LNCaP clone FGC (cell line): Measurements from ENCODE around the gene CDH11.

ENCODE experiments used
- DNase-seq: peaks from one replicate; pipeline ENCODE4 v3.0.0-alpha.2; 2011; ENCODE audit warnings: low read depth
- H3K4me3 ChIP-seq: 2 replicates; pipeline ENCODE4 v1.5.1; 2011; ENCODE audit warnings: mild to moderate bottlenecking, low read depth, low read length, control low read depth
- TF ChIP-seq, protein P1 (sequence below): IDR thresholded peaks from 2 replicates; pipeline ENCODE4 v1.5.1; 2012; ENCODE audit warnings: mild to moderate bottlenecking; ENCODE audit not compliant: control insufficient read depth, insufficient read depth; ENCODE audit errors: extremely low read depth

Gene CDH11

DNA sequence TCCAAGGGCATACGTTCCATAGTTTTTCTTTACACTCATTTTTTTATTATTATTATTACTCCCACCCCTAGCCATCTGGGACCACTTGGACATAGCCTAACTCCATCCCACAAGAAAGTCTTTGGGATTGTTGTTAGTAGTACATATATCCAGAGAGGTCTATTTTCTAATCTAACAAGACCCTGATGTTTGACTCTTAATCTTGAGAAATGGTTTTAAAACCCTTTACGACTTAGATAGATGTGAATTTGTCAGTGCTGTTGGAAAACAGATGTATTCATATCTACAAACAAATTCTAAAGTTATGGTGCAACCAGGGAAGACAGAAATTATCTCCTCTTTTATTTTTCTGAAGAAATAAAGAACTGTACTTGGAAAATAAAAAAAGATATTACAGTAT lies 197.8 kb downstream of the CDH11 start:
- DNase-seq: no peak
- H3K4me3 ChIP-seq: no peak overlapping the region
- TF ChIP-seq, protein P1, sequence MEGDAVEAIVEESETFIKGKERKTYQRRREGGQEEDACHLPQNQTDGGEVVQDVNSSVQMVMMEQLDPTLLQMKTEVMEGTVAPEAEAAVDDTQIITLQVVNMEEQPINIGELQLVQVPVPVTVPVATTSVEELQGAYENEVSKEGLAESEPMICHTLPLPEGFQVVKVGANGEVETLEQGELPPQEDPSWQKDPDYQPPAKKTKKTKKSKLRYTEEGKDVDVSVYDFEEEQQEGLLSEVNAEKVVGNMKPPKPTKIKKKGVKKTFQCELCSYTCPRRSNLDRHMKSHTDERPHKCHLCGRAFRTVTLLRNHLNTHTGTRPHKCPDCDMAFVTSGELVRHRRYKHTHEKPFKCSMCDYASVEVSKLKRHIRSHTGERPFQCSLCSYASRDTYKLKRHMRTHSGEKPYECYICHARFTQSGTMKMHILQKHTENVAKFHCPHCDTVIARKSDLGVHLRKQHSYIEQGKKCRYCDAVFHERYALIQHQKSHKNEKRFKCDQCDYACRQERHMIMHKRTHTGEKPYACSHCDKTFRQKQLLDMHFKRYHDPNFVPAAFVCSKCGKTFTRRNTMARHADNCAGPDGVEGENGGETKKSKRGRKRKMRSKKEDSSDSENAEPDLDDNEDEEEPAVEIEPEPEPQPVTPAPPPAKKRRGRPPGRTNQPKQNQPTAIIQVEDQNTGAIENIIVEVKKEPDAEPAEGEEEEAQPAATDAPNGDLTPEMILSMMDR: no peak

DNA sequence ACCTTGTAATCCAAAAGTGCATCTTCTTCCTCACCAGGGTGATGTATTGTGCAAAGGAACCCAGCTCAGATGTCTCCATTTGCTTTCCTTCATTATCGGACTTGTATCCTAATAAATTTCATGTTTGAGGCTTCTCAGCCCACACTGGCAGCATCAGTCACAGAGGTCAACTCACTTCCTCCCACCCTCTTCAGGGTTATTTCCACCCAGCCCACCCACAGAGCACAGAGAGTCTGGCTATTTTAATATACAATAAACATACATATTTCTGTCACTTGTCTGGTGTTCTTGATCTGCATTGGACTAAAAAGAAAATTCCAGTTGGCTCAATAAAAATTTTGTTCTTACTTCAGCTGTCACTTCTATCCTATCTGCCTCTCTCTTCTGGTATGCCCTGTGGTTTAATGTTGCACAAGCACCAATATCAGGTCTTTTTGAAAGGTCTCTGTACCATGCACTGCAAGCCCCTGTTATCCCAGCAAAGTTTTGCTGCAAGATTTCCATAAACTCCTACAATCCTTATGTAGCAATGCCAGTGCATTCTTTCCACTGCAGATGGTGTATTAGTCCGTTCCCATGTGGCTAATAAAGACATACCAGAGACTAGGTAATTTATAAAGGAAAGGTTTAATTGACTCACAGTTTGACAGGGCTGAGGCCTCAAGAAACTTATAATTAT lies 201.8 kb downstream of the CDH11 start:
- TF ChIP-seq, protein P1: no peak
- no peak for DNase-seq
- no peak overlapping the region for H3K4me3 ChIP-seq

DNA sequence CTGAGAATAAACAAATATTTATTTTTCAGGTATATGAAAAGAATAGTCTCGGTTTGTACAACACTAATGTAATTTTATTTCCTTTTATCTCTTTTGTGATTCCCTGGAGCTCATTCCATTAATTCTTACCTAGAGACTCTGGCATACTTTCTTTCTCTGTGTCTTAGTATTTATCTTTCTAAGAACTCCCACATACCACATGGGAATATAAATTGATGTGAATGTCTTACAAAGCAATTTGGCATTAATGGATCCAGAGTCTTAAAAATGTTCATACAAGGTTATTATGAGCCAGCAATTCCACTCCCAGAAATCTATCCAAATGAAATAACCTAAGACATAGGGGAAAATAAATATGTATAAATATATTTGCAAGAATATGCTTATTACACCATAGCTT lies 202.7 kb downstream of the CDH11 start:
- no peak for DNase-seq
- TF ChIP-seq, protein P1: no peak
- no peak overlapping the region for H3K4me3 ChIP-seq

DNA sequence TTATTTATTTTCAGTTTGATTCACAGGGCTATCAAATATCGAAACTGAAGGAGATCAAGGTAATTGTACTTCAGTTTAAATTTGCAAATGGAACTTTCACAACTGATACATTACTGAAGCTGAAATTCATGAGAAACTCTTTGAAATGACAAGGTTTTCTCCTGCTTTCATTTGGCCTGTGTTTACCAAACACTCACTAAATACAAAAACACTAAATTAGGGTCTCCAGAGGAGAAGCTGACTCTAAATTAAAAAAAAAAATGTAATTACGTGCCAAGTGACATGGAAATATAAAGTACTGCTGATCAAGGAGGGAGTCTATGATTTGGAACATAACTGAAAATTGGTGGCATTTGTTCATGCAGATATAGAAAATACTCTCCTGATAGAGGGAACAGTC lies 205.8 kb downstream of the CDH11 start:
- H3K4me3 ChIP-seq: no peak overlapping the region
- DNase-seq: no peak
- TF ChIP-seq, protein P1: no peak

DNA sequence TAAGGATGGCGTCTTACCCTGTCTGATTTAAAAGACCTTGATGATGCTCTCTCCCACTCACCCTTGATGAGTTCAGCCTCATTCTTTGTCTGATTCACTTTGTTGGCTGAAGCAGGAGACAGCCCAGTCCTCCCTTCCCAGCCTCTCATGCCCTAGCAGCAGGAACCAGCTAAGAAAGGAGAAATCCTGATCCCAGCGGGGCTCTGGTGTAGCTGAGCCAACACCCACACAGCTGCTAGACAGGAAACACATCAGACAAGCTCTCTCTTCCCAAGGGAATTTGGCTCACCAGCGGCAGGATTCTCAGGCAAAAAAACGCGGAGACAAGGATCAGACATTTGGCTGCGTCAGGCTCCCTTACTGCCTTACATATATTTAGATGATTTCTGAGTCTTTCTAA lies 211.5 kb downstream of the CDH11 start:
- TF ChIP-seq, protein P1: no peak
- no peak overlapping the region for H3K4me3 ChIP-seq
- no peak for DNase-seq

DNA sequence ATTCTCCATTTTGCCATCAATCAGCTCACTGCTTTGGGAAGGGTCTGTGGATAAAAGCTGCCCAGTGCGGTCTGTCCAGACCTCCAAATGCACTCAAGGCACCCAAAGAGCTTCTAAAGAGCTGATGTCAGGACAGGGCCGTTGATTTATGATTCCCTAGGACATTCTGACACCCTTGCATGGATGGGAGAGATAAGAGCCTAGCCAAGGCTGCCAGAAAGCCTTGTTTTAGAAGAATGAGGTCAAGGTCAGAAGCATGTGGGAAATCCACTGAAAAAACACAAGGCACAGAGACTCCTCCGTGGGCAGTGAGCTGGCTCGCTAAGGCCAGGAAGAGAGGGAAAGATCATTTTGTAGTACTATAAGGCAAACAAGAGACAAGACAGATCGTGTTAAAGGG lies 214.0 kb downstream of the CDH11 start:
- no peak overlapping the region for H3K4me3 ChIP-seq
- TF ChIP-seq, protein P1: no peak
- no peak for DNase-seq

DNA sequence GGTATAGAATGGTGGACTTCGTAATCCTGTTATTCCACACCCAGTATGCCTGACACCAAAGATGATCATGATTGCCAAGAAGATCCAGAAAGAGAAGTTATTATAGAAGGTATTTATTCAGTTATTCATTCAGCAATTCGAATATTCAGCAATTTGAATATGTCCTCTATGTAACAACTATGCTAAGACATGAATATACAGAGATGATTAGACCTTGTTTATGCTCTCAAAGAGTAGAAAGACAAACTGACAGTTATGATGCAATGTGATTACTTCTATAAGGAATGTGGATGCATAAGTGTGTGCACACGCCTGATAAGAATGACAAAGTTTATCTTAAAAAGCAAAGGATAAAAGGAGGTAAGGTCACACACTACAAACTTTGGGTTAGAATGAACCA lies 218.1 kb downstream of the CDH11 start:
- no peak overlapping the region for H3K4me3 ChIP-seq
- TF ChIP-seq, protein P1: no peak
- DNase-seq: no peak
